Right renal pelvis (tissue), 4 donors: ENCODE measurements around the gene OR52N4. TPM values are rescaled to one million over a fixed set of nuclear protein-coding genes. Genes with fewer than 3 reads are reported as not detected.
"Not testable (repeated sequence)": the region's sequence is repeated elsewhere in the genome, so short reads cannot be mapped to it uniquely, and the experiment has no call there.

Source experiments
- DNase-seq, 4 donors: peaks; one replicate each; pipeline ENCODE4 v3.0.0-alpha.2; 2013; ENCODE audit warnings: low read depth in 4 of 4, low spot score in 3 of 4, missing footprints in 1 of 4
- polyA plus RNA-seq, 4 donors: library from polyadenylated mRNA; unstranded; fragments of 120-200 nt; gene quantifications; one replicate each; pipeline ENCODE4 v1.2.1, GENCODE V29; 2013; ENCODE audit not compliant: insufficient read length in 4 of 4

OR52N4 gene
- polyA plus RNA-seq = not detected

DNA sequence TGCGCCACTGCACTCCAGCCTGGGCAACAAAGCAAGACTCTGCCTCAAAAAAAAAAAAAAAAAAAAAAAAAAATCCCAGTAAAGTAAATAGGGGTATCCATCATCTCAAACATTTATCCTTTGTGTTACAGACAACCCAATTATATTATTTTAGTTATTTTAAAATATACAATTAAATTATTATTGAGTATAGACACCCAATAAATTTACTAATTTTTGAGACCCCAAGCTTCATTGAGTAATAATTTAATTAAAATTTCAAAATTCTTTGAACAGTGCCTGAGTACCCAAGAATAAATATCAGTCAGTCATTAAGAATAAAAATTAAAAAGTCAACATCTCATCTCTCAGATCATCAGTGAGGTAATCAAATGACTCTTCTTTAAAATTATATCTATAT lies at the start of gene OR52N4:
TSS of gene OR52N4 (plus strand) at position 301 of the 400 bp plus-strand sequence. CDS start 498 bp downstream, outside the sequence.
- no peak for DNase-seq

GRCh38 chr11:5705688-5706087 lies 48.4 kb upstream of the OR52N4 start:
- no peak for DNase-seq

GRCh38 chr11:5712507-5712906 lies 41.5 kb upstream of the OR52N4 start:
- no peak for DNase-seq

DNA sequence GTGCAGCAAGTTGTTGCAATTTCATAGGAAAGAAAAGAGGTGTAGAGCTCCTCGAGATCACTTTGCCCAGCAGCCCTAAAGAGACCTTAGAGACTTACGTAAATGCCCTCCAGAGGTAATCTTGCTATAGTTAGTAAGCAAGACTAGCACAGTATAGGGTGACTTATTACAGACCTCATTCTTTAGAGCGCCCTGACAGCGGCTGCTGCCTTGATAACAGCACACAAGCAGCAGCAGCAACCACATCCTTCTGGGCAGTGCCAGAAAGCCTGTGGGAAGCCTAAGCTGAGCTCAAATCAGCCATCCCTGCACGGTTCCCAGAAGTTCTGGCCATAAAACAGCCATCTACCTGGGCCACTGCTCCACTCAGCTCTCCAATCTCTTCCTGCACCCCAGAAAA lies 40.3 kb upstream of the OR52N4 start:
- no peak for DNase-seq

DNA sequence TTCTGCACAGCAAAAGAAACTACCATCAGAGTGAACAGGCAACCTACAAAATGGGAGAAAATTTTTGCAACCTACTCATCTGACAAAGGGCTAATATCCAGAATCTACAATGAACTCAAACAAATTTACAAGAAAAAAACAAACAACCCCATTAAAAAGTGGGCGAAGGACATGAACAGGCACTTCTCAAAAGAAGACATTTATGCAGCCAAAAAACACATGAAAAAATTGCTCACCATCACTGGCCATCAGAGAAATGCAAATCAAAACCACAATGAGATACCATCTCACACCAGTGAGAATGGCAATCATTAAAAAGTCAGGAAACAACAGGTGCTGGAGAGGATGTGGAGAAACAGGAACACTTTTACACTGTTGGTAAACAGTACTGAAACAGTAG lies 37.5 kb upstream of the OR52N4 start:
- DNase-seq = not testable (repeated sequence)

- no peak for DNase-seq
These were observed 34.1 kb upstream of the OR52N4 start for GRCh38 chr11:5719703-5720495.

DNA sequence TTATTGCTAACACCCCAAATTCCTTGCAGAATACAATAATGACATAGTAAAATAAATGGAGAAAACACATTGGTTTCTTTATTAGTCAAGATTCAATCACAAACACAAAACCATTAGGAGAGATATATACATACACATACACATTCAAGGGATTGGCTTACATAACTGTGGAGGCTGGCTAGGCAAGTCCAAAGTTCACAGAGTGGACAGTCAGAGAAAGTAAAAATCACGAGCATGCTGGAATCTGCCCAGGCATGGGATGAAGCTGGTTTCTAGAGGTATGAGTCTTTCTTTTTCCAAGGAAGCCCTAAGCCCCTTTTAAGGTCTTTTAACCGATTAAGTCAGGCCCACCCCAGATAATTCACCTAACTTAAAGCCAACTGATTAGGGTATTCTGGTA lies 31.4 kb upstream of the OR52N4 start:
- DNase-seq = no peak

DNA sequence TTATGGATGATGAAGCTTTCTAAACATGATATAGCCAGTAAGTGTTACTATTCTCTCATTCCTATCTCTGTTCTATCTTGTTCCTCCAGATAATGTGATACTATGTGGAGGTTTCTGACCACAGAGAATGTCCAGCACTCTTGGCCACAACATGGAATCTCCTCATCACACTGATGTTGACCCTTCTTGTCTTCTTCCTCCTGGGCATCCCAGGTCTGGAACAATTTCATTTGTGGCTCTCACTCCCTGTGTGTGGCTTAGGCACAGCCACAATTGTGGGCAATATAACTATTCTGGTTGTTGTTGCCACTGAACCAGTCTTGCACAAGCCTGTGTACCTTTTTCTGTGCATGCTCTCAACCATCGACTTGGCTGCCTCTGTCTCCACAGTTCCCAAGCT lies 27.7 kb upstream of the OR52N4 start:
- DNase-seq = no peak

GRCh38 chr11:5727691-5728090 lies 26.4 kb upstream of the OR52N4 start:
- DNase-seq = no peak

DNA sequence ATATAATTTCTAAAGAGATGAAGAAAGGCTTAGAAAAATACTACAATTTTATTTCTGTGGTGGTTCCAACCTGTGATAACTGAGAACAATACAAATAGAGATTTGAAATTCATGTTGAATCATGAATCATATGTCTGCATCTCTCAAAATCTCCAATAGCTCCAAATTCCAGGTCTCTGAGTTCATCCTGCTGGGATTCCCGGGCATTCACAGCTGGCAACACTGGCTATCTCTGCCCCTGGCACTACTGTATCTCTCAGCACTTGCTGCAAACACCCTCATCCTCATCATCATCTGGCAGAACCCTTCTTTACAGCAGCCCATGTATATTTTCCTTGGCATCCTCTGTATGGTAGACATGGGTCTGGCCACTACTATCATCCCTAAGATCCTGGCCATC lies 17.6 kb upstream of the OR52N4 start, which contains the start of gene OR56B1:
TSS of gene OR56B1 (plus strand) at position 53 of the 400 bp plus-strand sequence. CDS start at position 122, 69 bp downstream.
- no peak for DNase-seq

- DNase-seq = no peak
These were observed 17.0 kb upstream of the OR52N4 start for GRCh38 chr11:5737091-5737490.

- DNase-seq = no peak
These were observed 16.2 kb upstream of the OR52N4 start for GRCh38 chr11:5737670-5738392.

DNA sequence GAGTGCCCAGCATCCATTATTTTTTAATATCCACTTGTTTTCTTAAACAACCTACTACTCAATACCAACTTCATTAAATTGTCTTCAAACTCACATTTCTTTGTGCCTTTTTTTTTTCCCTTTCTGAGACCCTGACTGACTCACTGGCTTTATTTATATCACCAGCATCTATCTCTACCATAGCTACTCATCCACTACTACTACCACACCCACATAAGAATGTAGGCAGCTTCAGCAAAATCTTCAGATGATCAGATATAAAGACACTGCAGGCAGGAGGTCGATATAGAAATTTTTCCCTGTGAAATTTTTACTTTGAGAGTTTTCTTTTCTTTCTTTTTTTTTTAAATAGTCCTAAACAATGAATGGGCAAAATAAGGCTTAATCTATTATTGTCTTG lies 15.6 kb upstream of the OR52N4 start:
- DNase-seq = no peak

GRCh38 chr11:5746614-5747013 lies 7.4 kb upstream of the OR52N4 start:
- DNase-seq = no peak

- DNase-seq = no peak
These were observed 4.2 kb upstream of the OR52N4 start for GRCh38 chr11:5749836-5750235.

DNA sequence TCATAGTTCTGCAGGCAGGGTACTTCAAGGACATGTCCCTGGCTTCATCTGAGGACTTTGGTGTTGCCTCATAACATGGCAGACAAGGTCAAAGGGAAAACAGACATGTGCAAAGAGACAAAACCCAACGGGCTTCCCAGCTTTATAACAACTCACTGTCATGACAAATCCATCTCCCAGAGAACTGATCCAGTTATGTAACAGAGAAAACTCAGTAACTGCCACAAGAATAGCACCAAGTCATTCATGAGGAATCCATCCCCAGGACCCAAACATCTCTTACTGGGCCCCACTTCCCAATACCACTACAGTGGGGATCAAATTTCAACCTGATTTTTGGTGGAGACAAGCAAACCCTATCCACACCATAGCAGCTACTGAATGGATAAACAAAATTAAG lies 13.0 kb downstream of the OR52N4 start:
- no peak for DNase-seq

GRCh38 chr11:5783255-5783654 lies 29.2 kb downstream of the OR52N4 start, which contains the start of gene OR52N5:
OR52N5 (minus strand) TSS chr11:5783355; CDS start chr11:5778634, 4,721 bp downstream.
- DNase-seq = no peak

DNA sequence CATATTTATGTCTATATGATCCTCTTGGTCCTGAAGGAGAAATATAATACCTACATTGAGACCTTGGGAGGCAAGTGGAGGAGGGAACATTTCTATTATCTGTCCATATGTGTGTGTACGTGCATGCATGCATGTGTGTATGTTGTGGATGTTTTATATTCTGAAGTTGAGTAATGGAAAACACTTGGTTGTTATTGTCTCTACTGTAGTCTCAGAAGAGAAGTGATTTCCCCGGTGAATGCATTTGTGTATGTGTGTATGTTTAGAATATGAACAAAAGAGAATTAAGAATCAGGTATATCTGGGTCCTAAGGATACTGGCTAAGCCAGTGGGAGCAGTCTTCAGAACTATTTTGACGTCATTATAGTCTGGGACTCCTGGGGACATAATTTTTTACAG lies 37.1 kb downstream of the OR52N4 start, which contains the start of gene OR52N1:
TSS of gene OR52N1 (minus strand) at position 101 of the 400 bp plus-strand sequence. CDS start 2,449 bp downstream, outside the sequence.
- no peak for DNase-seq

GRCh38 chr11:5796541-5796940 lies 42.5 kb downstream of the OR52N4 start:
- DNase-seq = no peak

- no peak for DNase-seq
These were observed 49.9 kb downstream of the OR52N4 start for GRCh38 chr11:5803982-5804381.
